Esophagus squamous epithelium (tissue), 5 donors: Measurements from ENCODE around the gene PLOD1. TPM values are rescaled to one million over a fixed set of nuclear protein-coding genes. Genes with fewer than 3 reads are reported as not detected.

Experiments used
- DNase-seq: peaks from one replicate; lab custom pipeline; 2025; lab: John Stamatoyannopoulos, UW
- H3K27ac ChIP-seq, 4 donors: fragments of 200-600 bp; sonication (generic); one replicate each; pipeline ENCODE4 v1.5.1; 2016 to 2019; ENCODE audit warnings: mild to moderate bottlenecking in 1 of 4
- H3K27me3 ChIP-seq, 4 donors: fragments of 200-600 bp; sonication (generic); 1 replicate in 3 of 4; 2 replicates in 1 of 4; pipeline versions ENCODE4 v1.5.1 to v1.6.0; 2017 to 2021; ENCODE audit warnings: antibody characterized with exemption in 1 of 4
- H3K36me3 ChIP-seq, 3 donors: fragments of 200-600 bp; sonication (generic); one replicate each; pipeline ENCODE4 v1.5.1; 2016 to 2019
- H3K4me1 ChIP-seq, 3 donors: fragments of 200-600 bp; sonication (generic); one replicate each; pipeline ENCODE4 v1.5.1; 2017 to 2019
- H3K4me3 ChIP-seq, 4 donors: fragments of 200-600 bp; sonication (generic); 1 replicate in 3 of 4; 2 replicates in 1 of 4; pipeline ENCODE4 v1.5.1; 2016 to 2019; ENCODE audit warnings: mild to moderate bottlenecking in 2 of 4, moderate library complexity in 1 of 4
- H3K9me3 ChIP-seq, 3 donors: fragments of 200-600 bp; sonication (generic); one replicate each; pipeline ENCODE4 v1.5.1; 2016 to 2019
- POLR2A ChIP-seq, 4 donors: fragments of 450-650 bp; IDR thresholded peaks; one replicate each; pipeline ENCODE4 v1.6.1; 2017; ENCODE audit warnings: antibody characterized with exemption in 4 of 4, mild to moderate bottlenecking in 4 of 4, moderate library complexity in 3 of 4
- WGBS, 2 donors: methylation state at CpG; one replicate each; pipeline ENCODE4 v1.1.5; 2018; 5-methylcytosine and 5-hydroxymethylcytosine counted together
- intact Hi-C: fragments of 100-400 bp; cut with DNase I; formaldehyde crosslinking; loops from one replicate; pipeline ENCODE4 v1.15.0; 2022
- total RNA-seq, 4 donors: library from RNA; depleted of rRNA; stranded (reverse); fragments of >200 nt; gene quantifications; one replicate each; pipeline ENCODE4 v1.1.0, GENCODE V29; 2016
- TF ChIP-seq, protein P1 (sequence below), 6 experiments: fragments of 450-650 bp in 4 of 6; fragments of 200-600 bp in 2 of 6; sonication (generic) in 2 of 6; IDR thresholded peaks; one replicate each; pipeline ENCODE4 v1.5.1; 2016 to 2019; ENCODE audit warnings: antibody characterized with exemption in 6 of 6, mild to moderate bottlenecking in 4 of 6, moderate library complexity in 4 of 6
- donor health status: DM: yes; HTN: yes; CAD: no.

PLOD1 gene
- total RNA-seq, 4 donors from 2014 or later: 29.8 to 38.1 (median 34.3) TPM

DNA sequence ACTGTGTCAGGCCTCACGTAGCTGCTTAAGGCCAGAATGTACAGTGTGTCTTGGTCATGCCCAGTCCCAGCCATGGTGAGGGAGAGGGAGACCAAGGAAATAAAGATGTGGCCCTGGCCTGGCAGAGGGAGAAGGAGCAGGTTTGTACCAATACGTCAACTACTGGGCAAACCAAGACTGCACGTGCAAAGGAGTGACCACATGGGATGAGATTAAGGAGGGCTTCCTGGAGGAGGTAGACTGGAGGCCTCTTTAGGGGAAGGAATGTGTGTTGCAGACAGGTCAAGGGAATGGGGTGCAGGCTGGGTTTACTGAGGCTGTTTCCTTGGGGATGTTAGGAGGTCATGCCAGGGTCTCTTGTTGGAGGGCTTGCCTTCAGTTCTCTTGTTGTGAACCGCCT lies 7.8 kb downstream of the PLOD1 start:
- no peaks in the 10 kb centered on the region for H3K27me3 ChIP-seq
- no peaks in the 10 kb centered on the region for H3K9me3 ChIP-seq
- TF ChIP-seq, protein P1, sequence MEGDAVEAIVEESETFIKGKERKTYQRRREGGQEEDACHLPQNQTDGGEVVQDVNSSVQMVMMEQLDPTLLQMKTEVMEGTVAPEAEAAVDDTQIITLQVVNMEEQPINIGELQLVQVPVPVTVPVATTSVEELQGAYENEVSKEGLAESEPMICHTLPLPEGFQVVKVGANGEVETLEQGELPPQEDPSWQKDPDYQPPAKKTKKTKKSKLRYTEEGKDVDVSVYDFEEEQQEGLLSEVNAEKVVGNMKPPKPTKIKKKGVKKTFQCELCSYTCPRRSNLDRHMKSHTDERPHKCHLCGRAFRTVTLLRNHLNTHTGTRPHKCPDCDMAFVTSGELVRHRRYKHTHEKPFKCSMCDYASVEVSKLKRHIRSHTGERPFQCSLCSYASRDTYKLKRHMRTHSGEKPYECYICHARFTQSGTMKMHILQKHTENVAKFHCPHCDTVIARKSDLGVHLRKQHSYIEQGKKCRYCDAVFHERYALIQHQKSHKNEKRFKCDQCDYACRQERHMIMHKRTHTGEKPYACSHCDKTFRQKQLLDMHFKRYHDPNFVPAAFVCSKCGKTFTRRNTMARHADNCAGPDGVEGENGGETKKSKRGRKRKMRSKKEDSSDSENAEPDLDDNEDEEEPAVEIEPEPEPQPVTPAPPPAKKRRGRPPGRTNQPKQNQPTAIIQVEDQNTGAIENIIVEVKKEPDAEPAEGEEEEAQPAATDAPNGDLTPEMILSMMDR (IDR thresholded peaks at IDR 0.05): no peak
- no peak for TF ChIP-seq POLR2A (IDR thresholded peaks at IDR 0.05)
- WGBS, 2 donors: 84 to 90% methylated on average over 3 of the region's 4 CpGs
- peaks cover 0 to 25% (median 0%) of the 10 kb centered on the region in 3 donors for H3K36me3 ChIP-seq
- no peak overlapping the region for H3K27ac ChIP-seq
- DNase-seq: no peak
- no peak overlapping the region for H3K4me3 ChIP-seq
- intact Hi-C loops: no loop called here
- peaks cover 3 to 42% (median 7%) of the 10 kb centered on the region in 3 donors for H3K4me1 ChIP-seq

DNA sequence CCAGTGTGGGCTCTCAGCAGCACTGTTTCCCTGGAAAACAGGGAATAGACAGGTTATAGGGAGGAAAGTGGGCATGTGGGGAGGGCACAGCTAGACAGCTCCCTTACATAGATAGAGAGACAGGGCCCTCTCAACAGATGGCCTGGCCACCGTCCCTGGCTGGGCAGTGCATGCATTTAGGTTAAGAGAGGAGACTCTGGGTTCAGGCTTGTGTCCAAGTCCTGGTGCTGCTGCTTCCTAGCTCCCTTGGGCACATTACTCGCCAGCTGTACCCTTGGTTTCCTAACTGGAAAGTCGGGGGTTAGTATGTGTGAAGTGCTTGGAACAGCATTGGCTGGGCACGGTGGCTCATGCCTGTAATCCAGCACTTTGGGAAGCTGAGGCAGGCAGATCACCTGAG lies 9.1 kb downstream of the PLOD1 start:
- H3K9me3 ChIP-seq: no peaks in the 10 kb centered on the region
- H3K36me3 ChIP-seq: peaks cover 0 to 30% (median 0%) of the 10 kb centered on the region in 3 donors
- peaks cover 0 to 29% (median 2%) of the 10 kb centered on the region in 3 donors for H3K4me1 ChIP-seq
- no peak for DNase-seq
- no peaks in the 10 kb centered on the region for H3K27me3 ChIP-seq
- WGBS, 2 donors: 80 to 85% methylated on average over 1 to 3 of the region's 4 CpGs
- TF ChIP-seq POLR2A (IDR thresholded peaks at IDR 0.05): no peak
- TF ChIP-seq, protein P1 (IDR thresholded peaks at IDR 0.05): no peak
- no peak overlapping the region for H3K27ac ChIP-seq
- no peak overlapping the region for H3K4me3 ChIP-seq
- intact Hi-C loops: no loop called here

DNA sequence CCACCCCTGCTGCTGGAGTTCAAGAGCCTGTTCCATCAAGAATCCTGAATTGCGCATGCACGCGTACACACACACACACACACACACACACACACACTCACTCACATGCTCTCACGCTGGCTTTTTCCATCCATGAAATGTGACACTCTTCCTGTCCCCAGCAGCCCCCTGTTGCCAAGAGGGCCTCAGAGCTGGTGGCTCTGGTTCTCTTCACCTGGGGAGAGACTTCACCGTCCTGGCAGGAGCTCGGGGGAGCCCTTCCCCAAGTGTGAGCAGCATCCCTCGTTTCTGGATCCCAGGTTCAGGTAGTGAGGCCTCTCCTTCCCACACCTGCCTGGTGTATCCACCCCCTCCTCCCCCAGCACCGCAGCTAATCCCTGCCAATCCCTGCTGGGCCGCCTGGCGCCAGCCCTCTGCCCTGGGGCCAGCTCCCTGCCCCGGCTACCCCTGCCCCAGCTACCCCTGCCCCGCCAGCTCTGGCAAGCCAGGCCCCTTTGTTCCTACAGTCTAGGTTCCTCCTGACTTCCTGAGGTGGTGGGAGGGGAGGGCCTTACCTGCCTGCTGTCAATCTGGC lies 9.9 kb downstream of the PLOD1 start:
- Histone ChIP-seq H3K9me3 (no peaks in the 10 kb centered on the region), H3K4me1 (peaks cover 0 to 21% (median 2%) of the 10 kb centered on the region in 3 donors), H3K36me3 (peaks cover 0 to 39% (median 0%) of the 10 kb centered on the region in 3 donors), H3K4me3 (no peak overlapping the region), H3K27me3 (no peaks in the 10 kb centered on the region), H3K27ac (no peak overlapping the region)
- intact Hi-C loops: no loop called here
- TF ChIP-seq, protein P1 (IDR thresholded peaks at IDR 0.05): no peak
- TF ChIP-seq POLR2A (IDR thresholded peaks at IDR 0.05): no peak
- DNase-seq: no peak
- 70 to 82% methylated on average over 7 to 10 of the region's 12 CpGs for WGBS, 2 donors

DNA sequence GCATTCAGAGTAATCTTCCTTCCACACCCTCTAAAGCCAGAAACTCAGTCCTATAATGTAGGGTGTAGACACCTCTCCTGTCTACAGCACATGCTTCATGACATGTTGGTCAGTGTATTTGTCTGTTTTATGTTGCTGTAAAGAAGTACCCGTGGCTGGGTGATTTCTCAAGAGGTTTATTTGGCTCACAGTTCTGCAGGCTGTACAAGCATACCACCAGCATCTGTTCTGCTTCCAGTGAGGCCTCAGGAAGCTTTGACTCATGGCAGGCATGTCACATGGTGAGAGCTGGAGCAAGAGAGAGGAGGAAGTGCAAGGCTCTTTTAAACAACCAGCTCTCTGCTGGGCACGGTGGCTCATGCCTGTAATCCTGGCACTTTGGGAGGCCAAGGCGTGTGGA lies 12.1 kb downstream of the PLOD1 start:
- H3K27me3 ChIP-seq: no peaks in the 10 kb centered on the region
- no peaks in the 10 kb centered on the region for H3K4me1 ChIP-seq
- H3K4me3 ChIP-seq: no peak overlapping the region
- H3K9me3 ChIP-seq: no peaks in the 10 kb centered on the region
- intact Hi-C loops: no loop called here
- peaks cover 0 to 54% (median 0%) of the 10 kb centered on the region in 3 donors for H3K36me3 ChIP-seq
- no peak for DNase-seq
- no peak overlapping the region for H3K27ac ChIP-seq
- WGBS, 2 donors: 67 to 78% methylated on average over 3 of the region's 3 CpGs
- TF ChIP-seq, protein P1 (IDR thresholded peaks at IDR 0.05): no peak
- no peak for TF ChIP-seq POLR2A (IDR thresholded peaks at IDR 0.05)

DNA sequence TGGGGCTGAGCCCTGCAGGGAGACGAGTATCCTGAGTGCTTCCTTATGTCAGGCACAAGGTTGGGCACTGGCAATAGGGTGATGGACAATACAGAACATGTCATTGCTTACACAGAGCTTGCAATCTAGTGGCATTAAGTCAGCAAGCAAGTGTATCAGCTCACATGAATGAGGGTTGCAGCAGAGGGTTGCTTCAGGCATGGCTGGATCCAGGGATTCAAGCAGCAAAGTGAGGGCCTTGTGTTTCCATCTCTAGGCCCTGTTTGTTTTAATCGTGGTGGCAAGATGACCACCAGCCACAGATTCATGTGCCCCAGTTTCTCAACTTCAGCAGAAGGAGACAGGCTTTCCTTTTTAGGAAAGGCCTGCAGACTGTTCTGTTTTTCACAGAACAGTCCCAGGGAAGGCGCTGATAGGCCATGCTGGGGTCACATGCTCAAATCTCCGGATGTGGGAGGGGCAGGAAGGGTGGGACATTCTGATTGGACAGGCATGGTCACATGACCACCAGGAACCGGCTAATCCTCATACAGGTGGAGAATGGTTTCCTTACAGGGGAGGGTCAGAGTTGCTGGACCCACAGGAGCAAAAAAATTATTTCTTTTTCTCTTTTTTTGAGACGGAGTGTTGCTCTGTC lies 14.4 kb downstream of the PLOD1 start:
- Histone ChIP-seq H3K27ac (no peak overlapping the region), H3K9me3 (no peaks in the 10 kb centered on the region), H3K36me3 (peaks cover 0 to 72% (median 0%) of the 10 kb centered on the region in 3 donors), H3K4me1 (no peaks in the 10 kb centered on the region), H3K4me3 (no peak overlapping the region), H3K27me3 (no peaks in the 10 kb centered on the region)
- TF ChIP-seq, protein P1 (IDR thresholded peaks at IDR 0.05): no peak
- TF ChIP-seq POLR2A (IDR thresholded peaks at IDR 0.05): no peak
- DNase-seq: no peak
- intact Hi-C loops: no loop called here
- 92 to 94% methylated on average over 4 to 6 of the region's 6 CpGs for WGBS, 2 donors
